ENCODE measurements around the gene SNAI1.

The SNAI1 gene

DNA sequence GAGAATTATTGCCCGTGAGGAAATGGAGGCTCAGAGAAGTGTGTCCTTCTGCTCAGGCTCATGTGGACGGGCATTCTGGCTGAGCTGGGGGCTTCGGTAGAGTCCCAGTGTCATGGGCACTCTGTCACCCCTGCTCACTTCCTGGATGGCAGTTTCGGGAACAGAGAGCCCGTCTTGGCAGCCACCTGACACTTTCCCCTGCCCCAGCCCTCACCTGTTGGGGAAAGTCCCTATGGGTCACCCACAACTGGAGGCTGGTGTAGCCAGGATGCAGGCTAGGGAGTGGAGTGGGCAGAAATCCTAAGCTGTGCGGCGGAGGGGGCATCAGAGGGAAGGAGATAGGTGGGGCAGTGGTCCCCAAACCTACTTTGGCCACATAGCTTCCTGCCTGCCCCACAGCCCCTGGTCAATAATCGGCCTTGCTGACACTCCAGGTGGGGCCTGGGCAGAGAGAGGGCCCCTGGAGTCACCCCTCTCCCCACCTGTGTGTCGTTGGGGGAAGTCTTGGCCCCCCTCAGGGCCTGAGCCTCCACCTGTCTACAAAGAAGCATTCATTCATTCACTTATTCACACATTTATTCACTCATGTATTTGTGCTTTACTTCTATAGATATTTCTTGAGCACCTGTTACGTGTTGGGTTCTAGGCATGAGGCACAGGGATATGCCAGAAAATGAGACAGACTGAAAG lies 40.5 kb downstream of the SNAI1 start:
- TF ChIP-seq, protein P1, sequence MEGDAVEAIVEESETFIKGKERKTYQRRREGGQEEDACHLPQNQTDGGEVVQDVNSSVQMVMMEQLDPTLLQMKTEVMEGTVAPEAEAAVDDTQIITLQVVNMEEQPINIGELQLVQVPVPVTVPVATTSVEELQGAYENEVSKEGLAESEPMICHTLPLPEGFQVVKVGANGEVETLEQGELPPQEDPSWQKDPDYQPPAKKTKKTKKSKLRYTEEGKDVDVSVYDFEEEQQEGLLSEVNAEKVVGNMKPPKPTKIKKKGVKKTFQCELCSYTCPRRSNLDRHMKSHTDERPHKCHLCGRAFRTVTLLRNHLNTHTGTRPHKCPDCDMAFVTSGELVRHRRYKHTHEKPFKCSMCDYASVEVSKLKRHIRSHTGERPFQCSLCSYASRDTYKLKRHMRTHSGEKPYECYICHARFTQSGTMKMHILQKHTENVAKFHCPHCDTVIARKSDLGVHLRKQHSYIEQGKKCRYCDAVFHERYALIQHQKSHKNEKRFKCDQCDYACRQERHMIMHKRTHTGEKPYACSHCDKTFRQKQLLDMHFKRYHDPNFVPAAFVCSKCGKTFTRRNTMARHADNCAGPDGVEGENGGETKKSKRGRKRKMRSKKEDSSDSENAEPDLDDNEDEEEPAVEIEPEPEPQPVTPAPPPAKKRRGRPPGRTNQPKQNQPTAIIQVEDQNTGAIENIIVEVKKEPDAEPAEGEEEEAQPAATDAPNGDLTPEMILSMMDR (conservative IDR thresholded peaks at IDR 0.05; ENCODE audit: low read length), result no peak
- no peak overlapping the region for H3K4me3 ChIP-seq (ENCODE audit: low read length)
- DNase-seq (ENCODE audit: low read depth), result no peak

DNA sequence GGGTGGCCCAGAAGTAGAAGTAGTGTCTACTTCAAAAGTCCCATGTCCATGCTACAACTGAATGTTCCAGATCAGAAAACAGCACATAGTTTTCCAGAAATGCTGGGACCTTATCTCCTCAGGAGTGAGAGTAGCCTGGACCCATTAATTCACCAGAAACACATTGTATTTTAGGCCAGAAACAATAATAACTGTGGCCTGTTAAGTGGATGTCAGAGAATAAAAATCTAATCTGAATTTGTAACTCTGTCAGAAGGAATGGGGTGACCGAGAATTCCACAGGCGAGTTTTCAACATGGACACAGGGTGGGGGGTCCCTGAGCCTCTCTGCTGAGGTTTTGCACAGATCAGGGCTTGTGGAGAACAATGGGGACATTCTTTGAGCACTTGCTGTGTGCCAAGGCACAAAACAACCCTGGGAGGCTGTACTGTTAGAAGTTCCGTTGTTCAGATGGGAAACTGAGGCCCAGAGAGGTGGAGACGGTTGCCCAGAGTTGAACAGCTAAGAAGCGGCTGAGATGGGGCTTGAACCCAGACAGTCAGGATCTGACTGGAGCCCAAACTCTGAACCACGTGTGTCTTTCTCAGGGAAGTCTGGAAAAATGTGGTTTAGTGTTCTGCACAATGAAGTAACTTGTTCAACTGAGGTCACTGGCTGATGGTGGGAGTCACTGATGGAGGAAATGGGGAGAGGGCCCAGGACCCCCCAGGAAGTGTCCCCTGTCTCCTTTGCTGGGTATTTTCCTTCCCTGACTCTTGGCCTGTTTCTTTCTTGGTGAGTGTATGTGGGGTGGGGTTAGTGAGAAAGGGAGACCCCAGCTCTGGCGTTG lies 44.2 kb downstream of the SNAI1 start:
- peak; percentile 34 for DNase-seq (ENCODE audit: low read depth)
- no peak overlapping the region for H3K4me3 ChIP-seq (ENCODE audit: low read length)
- TF ChIP-seq, protein P1 (conservative IDR thresholded peaks at IDR 0.05; ENCODE audit: low read length), result no peak

DNA sequence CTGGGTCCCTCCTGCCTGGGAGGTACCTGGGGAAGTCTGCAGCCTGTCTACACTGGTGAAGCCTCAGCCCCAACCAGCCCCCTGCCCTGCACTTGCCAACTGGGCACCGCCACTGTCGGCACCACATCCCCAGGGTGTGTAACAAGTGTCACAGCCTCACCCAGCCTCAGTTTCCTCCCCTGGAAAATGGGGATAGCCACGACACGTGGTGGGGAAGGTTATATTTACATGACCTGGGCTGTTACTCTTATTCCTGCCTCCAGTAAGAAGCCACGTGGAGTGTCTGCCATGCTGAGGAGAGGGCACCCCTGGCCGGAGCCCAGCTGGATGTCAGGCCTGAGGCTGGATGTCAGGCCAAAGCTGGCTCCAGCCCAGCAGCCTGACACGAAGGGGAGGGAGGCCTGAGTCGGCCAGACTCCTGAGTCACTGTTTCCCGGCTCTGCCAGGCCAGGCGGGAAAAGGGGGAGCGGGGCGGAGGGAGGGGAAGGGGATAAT lies 44.9 kb downstream of the SNAI1 start:
- no peak overlapping the region for H3K4me3 ChIP-seq (ENCODE audit: low read length)
- TF ChIP-seq, protein P1 (conservative IDR thresholded peaks at IDR 0.05; ENCODE audit: low read length), result no peak
- DNase-seq (ENCODE audit: low read depth), result peak; percentile 90

DNA sequence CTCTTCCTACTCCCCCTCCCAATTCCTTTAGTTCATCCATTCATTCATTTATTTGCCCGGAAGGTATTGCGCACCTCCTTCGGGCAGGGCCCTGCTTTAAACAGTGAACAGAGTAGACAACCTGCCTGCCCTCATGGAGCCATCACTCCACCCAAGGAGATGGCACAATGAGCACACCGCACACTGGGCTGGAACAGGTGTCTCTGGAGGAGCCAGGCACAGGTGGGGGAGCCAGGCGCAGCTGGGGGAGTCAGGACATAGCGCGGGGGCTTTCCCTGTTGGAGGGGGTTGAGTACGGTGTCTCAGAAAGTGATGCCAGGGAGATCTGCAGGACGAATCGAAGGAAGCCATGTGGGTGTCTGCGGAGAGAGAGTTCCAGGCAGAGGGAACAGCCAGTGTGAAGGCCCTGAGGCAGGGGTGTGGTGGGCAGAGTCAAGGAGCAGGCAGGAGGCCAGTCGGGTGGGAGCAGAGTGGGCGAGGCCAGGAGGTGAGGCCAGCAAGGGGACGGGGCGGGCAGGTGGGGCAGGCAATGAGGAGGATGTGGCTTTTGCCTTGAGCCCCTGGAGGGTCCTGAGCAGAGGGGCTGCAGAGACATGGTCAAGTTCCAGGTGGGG lies 46.4 kb downstream of the SNAI1 start:
- no peak overlapping the region for H3K4me3 ChIP-seq (ENCODE audit: low read length)
- TF ChIP-seq, protein P1 (conservative IDR thresholded peaks at IDR 0.05; ENCODE audit: low read length), result no peak
- DNase-seq (ENCODE audit: low read depth), result no peak

DNA sequence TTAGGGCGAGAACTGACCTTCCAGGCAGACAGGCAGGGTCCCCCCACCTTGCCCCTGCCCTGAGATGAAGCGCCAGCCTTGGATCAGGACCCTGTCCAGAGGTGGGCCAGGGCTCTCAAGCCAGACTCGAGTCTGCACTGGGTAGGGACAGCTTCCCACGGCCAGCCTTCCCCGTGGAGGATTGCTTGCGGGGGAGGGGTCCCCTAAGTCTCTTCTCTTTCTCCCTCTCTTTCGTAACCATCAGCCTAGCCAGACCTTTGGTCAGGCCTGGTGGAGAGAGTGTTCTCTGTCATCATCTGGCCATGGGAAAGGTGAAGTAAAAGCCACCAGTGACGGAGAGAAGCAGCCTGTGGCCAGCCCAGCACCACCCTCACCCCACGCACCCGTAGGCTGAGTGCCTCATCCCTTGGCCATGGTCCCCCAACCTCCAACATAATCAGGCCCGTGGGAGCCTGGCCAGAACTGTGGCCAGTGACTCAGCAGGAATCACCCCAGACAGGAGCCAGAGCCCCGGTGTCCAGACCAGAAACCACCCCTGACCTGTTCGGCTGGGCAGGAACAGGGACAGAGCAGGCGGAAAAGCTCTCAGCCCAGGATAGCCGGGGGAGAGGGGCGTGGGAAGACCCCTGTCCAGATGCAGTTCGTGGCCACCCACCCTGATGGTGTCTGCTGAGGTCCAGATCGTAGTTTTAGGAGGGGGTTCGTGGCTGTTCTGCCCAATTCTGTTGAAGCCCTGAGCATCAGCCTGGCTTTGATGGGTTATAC lies 47.1 kb downstream of the SNAI1 start:
- peak; percentile 97 for DNase-seq (ENCODE audit: low read depth)
- H3K4me3 ChIP-seq (ENCODE audit: low read length), result 0 out of 2 replicates have a peak overlapping the region, but pooled peaks have one; percentile 20
- TF ChIP-seq, protein P1 (conservative IDR thresholded peaks at IDR 0.05; ENCODE audit: low read length), result no peak

DNA sequence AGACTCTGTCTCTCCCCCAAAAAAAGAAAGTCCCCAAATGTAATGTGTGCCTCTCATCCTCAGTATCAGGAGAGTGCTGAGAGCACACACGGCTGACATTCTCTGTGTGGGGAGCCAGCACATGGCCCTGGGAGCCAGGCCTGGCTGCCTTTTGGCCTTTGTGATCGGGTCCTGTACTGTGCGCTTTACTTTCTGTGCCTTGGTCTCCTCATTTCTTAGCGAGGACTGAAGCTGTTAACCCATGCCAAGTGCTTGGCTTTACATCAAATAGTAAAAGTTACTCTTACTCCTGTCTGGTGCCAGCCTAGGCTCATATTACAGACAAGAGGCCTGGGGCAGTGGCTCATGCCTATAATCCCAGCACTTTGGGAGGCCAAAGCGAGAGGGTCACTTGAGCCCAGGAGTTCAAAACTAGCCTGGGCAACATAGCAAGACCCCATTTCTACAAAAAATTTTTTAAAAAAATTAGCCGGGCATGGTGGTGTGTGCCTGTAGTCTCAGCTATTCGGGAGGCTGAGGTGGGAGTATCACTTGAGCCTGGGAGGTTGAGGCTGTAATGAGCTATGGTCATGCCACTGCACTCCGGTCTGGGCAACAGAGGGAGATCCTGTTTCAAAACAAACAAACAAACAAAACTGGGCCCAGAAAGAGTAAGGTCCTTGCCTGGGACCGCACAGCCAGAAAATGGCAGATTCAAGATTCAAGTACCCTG lies 50.3 kb downstream of the SNAI1 start:
- H3K4me3 ChIP-seq (ENCODE audit: low read length), result no peak overlapping the region
- no peak for DNase-seq (ENCODE audit: low read depth)
- TF ChIP-seq, protein P1 (conservative IDR thresholded peaks at IDR 0.05; ENCODE audit: low read length), result no peak
